Measurements from ENCODE around the gene ABLIM2.

ABLIM2 gene

DNA sequence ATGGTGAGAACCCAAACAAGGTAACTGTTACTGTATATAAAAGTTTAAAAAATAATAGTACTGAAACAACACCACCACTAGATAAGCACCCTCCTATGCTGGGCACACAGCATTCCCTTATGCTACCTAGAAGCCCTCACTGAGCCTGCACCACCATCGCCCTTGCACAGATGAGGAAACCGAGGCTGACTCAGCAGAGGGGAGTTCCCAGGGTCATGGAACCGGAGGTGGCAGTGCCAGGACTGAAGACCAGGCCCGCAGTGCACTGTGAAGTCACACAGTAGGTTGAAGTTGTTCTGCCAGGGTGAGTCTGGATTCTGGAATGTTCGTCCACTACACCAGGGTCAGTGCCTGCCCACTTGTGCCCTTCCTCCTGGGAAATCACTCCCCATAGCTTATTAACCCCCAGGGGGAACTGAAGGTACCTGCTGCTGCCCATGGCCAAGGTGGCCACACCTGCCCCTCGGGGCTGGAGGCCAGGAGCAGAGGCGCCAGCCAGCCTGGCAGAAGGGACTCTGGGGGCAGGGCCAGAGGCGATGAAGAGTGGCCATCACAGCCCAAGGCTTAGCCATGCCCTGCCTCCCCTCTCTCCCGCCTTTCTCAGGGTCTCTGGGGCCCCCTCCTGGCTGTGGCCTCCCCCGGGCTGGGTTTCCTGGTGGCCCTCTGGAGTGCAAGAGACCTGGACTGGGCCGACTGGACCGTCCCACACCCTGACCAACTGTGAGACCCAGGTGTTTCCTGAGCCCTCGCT is 15.1 kb upstream of the ABLIM2 start:
- no peak for DNase-seq

DNA sequence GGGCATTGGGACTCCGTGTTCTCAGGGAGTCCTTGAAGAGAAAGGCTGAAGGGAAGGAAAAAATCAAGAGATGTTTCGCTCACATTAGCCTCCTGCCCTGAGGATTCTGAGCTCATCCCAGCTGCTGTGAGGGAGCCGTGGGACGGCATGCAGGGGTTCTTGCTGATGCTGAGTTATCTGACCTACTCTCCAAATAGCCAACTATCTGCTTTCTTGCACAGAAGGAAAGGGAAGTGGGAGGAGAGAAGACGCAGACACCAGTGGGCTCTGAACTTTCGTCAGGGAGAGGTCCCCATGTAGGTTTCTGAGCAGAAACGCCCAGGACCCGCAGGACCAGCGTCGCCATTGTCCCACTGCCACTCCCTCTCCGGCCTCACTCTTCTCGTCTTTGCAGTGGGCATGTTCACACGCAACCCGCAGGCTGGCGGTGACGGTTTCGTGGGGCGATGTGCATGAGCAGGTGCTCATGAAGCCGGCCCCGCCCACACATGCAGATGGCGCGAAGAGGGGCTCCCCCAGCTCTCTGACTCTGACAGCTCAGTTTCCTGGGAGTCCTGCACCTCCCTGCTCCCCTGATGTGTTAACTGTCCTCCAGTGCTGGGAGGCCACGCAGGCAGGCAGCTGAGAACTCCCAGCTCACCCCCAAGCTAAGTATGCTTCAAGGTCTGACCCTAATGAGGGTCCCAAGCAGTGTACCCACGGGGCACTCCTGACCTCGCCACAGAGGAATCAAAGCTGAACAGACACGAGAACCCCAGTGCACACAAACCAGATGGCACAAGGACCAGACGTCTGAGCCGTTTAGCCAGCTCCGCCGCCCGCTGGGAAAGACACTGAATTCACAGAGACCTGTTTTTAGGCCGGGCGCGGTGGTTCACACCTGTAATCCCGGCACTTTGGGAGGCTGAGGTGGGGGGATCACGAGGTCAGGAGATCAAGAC is 13.6 kb upstream of the ABLIM2 start:
- DNase-seq = no peak

DNA sequence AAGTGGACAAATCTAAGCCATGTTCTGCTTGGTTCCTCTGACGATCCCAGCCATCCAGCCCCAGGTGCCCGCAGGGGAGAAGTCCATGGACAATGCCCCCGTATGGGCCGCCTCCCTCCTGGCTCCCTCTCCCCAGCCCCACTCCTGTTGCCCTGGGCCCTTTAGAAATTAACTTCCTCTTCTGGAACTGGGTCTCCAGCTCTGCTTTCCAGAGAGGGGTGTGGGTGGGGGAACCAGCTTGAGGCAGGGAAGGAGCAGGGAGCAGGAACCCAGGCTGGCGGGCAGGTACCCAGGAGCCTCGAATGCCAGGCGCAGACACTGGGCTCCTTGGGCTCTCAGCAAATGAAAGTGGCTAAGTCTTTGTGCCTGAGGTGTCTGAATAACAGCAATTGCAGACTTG is 12.7 kb upstream of the ABLIM2 start:
- no peak for DNase-seq

DNA sequence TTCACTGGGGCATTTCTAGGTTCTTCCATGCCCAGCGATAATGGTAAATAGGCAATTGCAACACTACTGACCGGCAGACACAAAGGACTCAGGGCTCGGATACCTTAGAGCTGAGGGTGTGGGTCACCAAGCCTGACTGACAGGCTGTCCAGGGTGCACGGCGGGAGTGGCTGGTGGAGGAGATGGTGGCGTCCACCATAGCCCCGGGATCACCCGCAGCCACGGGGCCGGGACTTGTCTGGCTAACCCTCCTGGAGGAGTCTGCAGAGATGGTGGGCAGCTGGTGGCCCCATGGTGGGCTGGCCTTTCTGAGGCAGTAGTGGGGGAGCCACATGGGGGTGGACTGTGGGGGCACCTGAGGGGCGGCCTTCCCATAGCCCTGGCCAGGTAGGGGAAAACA is 11.7 kb upstream of the ABLIM2 start:
- no peak for DNase-seq

DNA sequence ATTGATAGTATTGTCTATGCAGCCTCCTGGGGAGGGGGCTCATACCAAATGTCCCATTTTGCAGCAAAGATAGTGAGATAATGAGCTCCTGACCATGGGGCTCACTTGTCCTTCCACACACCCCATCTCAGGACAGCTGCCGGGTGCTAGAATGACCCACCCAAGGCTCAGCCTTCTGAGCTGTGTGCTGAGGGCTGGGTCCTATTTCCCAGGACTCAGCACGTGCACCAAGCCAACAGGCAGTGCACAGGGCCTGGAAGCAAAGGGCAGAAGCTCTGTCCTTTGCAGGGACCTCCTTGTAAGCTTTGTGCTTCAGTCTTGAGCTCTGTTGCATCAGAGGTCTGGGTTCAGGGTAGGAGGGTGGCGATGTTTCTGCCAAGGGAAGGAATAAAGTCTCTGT is 11.2 kb upstream of the ABLIM2 start:
- DNase-seq = no peak

DNA sequence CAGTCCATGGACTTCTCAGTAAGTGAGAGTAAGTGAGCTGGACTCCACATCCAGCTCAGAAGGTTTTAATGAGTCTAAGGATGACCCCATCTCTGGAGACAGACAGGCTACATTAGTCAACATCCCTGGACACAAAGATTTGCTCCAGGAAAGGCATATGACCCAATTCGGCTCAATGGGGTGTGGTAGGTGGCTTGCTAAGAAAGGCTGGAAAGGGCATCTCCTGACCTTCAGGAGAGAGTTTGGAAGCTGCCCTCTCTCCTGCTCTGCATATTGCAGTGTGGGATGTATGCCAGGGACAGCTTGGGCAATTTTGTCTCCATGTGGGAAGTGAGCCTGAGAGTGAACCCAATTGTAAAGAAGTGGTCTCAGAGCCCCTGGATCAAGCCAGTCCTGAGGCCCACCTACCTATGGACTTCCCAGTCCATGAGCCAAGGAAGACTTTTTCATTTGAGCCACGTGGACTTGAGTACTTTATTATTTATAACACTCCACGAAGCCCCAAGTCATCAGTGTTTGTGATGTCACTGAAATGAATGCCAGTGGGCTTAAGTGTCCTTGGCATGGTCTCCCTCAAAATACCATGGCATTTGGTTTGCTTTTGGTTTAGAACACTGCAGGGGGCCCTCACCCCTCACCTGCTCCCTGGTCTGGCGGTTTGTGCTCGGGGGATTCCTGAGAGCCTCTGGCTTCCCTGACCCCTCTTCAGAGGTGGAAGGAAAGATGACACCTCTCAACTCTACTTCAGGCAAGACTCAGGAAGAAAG is 10.4 kb upstream of the ABLIM2 start:
- DNase-seq = no peak

DNA sequence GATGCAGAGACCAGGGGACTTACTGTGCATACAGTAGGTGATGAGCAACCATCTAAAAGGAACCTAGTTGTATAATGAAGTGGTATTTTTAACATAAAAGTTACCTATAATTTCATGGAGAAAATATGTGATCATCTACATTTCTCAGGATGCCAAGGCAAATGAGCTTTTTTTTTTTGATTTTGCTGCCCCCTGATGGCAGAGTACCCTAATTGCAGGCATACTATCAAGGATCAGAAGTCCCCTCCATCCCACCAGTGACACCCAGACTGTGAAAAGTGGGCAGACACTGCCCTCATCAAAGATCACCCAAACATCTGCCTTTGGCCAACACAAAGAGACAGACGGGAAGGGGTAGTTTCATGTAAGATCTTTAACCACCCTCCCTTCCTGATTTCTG is 9.6 kb upstream of the ABLIM2 start:
- no peak for DNase-seq

DNA sequence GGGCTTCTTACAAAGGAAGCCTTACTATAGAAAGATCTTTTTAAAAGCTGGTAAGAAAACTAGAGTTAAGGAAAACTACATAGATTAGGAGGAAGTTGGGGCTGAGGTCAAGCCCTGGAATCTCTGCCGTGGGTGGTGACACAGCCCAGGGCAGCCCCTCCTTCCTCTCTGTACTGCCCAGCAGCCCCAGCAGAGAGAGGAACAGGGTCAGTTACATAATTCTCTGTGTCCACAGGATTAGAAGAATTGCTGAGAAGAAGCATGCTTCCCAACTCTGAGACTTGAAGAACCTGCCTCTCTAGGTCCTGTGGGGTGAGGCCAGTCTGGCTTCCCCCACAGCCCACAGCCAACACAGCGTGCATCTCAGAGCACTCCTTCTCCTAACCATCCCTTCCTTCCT is 9.2 kb upstream of the ABLIM2 start:
- no peak for DNase-seq

DNA sequence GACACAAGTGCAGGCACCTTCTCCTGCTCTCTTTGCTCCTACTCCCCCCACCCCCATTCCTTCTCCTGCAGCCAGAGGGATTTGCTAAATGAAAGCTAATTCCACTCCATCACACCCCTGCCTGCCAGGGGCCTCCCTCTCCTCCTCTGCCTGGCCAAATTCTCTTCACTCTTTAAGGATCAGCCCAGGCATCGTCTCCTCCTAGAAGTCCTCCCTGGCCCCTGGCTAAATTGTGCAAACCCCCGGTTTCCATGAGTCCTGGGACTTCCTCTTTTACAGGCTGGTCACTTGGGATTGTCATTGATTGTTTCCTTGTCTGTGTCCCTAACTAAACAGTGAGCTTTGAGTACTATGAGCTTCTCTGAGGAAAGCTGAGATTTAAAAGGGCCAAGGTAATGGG is 8.7 kb upstream of the ABLIM2 start:
- no peak for DNase-seq

DNA sequence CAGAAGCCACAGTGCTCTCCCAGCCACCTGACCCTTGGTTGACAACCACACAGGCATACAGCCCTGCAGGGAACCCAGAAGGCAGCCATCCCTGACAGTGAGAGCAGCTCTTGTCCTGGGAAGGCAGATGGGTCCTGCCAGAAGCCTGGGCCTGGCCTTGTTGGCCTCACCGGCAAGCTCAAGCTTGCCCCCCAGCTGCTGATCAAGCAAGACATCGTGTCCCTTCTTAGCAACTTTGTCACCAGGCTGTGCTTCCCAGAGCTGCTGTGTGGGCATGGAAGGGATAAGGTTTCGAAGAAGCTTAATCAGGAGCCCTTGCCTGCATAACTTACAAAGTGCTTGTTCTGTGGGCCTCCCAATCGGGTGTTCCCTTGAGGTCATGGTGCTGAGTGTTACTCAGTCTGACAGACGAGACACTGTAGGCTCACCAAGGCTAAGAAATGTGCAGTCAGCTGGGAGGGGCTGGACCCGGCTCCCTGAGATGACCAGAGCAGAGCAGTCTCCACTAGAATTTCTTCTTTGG is 6.8 kb upstream of the ABLIM2 start:
- DNase-seq = no peak

DNA sequence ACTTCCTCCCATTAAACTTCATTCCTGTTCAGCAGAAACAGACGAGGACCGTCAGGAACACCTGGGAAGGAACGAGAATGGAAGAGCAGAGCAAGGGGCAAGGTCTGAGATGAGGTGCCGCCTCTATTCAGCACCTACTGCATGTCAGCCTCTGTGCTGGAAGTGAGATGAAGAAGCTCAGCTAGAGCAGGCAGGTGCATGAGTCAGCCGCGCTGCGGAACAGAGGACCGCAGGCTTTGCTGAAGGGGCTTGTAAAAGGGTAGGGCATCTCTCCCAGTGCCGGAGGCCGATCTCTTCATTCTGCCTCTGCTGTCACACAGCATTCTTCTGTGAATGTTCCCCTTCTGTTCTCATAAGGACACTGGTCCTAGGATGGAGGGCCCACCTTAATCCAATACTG is 6.1 kb upstream of the ABLIM2 start:
- DNase-seq = no peak

DNA sequence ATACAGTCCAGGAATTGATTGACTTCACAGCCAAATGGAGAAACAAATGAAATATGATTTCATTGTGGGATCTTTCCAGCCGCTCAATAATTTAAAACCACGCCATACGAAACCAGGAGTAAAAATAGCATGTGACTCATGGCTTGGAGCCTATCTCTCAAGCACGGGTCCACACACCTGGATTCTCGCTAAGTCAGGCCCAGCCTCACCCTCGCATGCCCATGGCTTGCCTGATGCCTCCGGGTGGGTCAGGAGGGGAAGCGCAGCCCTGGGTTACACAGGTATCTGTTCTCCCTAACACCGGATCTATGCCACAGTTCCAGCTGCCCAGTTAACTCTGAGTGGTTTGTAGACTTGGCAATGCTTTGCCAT is 5.6 kb upstream of the ABLIM2 start:
- DNase-seq = no peak

DNA sequence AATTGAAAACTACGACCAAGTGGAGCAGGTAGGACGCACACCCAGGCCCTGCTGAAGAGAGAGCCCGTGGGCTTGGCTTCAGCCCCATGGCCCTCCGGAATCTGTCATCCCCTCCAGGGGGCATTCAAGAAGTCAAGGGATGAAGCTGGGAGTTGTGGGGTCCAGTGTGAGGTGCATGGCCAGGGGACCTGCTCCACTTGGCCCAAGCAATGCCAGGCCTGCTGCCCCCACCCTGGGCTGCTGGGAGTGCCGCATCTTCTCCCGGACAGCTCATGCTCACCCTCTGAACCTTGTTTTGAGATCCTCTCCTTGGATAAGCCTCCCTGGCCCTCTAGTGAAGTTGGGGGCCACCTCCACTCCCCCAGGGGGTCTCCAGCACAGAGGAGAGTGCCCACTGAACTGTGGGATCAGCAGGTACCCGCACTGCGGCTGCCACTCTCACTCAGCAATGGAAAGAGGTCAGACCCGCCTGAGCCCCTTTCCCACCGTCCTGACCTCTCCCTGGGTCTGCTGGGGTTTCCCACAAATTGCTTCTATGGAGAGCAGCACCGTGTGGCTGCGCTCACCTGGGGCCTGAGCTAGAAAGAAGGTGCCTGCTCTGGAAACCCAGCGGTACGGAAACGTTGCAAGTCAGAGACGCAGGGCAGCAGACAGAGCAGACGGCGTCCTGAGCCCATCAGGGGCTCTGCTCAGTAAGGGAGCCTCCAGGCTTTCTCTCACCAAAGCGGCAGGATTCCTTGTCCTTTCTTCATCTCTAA is 5.0 kb upstream of the ABLIM2 start:
- DNase-seq = no peak

DNA sequence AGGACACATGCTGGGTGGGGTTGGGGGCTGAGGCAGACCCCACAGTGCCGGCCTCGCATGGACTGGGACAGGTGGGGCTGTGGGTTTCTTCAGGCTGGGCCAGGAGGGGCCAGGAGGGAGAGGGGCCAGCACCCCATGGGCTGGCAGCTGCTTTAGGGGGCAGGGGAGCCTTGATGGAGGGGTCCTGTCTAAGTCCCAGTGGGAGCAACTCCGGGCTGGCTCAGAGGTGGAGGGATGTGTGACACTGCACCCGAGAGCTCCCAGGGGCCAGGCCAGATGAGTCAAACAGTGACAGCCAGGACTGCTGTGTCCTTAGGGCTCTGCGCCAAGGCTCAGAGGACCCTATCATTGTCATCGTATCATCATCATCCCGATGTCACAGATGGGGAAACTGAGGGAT is 4.4 kb upstream of the ABLIM2 start:
- no peak for DNase-seq

DNA sequence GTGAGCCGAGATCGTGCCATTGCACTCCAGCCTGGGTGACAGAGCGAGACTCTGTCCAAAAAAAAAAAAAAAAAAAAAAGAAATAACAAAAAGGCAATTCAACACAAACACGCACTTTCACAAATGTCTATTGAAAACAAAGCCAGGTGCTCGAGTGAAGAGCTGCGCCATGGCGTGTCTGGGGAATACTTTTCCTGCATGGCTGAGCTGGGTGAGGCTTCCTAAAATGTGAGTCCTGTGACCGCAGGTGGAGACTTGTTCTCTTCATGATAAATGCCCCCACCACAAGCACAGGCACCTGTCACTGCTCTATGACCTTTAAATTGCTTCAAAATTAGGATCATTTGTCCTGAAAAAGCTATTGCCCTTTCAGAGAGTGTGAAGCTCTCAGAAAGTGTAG is 4.0 kb upstream of the ABLIM2 start:
- DNase-seq = no peak

DNA sequence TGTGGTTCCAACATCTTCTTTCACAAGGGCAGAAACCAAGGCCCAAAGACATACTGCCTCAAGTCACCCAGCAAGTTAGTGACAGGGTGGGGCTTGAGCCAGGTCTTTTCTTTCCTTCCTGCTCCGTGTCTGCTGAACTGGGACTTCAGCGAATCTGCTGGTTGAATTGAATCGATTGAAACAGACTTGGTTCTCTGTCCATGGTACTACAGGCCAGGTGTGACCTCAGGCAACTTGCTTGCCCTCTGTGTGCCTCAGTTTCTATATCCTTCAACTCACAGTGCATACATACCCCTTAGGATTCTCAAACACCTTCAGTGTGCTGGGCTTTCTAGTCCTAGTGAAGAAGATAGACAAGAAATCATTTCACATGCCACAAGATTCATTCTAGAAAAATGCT is 2.0 kb upstream of the ABLIM2 start:
- DNase-seq = no peak

DNA sequence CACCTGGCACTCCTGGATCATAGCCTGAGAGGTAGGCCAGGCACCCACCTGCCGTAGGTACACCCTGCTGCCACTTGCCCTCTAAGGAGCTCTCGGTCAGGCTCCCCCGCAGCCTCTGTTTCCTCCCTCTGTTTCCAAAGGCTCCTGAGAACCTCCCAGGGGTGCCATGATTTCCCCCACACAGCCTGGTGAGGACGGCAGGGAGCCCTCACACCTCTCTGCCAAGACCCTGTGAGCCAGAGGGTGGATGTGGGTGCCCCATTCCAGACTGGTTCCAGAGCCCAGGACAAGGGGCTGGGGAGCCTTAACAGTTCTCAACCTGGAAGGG is 1.6 kb upstream of the ABLIM2 start:
- no peak for DNase-seq

DNA sequence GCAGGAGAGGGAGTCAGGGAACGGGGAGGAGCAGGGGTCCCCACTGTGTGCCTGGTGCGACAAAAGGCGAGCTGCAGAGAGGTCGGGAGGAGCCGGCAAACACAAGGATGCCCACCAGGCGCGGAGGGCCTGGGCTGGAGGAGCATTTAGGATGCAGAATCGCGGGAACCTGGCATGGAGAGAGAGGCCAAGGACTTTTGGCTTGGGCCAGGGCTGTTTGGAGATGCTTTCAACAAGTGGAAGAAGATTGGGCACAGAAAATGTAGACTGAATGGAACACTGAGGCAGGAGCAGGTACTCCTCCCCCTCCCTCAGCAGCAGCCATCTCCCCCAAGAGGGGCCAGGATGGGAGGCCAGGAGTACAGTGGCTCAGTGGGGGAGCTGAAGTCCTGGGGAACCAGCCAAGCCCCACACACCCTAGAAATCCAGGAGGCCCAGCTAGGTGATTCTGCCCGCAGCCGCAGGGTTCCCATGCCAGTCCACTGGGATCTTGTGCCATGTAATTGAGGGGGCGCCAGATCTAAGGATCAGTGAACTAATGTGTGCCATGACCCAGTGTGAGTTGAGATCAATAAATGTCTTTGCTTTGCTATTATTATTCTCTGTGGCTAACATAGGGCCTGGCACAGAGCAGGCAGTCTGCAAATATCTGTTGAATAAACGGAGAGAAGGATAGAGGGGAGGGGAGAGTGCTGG is 1.1 kb upstream of the ABLIM2 start:
- DNase-seq = no peak

DNA sequence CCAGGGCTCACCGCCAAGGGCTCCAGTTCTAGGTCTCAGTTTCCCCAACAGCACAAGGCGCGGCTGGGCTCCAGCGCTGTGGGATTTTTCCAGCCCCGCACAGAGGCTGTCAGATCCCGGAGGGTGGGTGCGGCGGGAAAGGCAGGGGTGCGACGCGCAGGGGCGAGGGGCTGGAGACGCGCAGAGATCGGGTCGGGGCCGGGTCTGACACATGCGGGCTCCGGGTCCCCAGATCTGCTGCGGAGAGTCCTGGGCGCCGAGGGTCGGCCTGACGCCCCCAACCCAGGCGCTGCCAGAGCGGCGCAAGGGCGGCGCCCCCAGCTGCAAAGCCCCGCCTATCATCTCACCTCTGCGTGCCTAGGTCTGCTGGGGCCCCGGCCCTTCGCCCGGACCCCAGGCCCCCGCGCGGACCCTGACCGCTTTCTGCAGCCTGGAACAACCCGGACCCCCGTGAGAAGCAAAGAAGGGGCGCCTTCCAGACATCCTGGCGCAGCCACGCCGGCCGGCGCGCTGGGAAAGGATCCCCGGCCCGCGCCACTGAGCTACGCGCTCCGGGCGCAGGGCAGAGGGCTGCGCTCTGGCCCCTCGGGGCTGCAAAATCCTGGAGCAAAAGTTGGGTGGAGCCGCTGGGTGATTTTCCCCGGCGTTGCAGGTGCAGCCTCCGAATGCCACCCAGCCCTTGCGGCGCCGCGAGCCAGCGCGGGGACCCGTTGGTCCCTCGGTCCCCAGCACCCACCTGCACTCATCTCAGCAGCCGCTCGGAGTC is 486 bp downstream of the ABLIM2 start:
- no peak for DNase-seq

DNA sequence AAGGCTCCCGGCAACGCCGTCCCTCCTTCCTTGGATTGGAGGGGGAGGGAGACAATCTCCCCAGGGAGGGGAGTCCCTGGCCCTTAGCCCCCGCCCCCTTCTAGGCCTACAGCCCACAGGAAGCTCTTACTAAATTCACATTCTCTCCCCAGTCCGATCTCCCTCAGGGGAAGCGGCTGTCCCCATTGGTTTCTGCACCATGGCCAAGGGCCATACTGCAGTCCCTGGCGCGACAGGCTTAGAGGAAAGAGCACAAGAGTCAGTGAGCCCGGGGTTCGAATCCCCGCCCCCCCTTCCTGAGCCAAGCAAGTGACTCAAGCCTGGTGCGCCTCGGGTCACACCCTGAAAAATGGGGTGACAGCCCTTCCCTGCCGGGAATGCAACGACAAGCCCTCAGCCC is 1.1 kb downstream of the ABLIM2 start:
- no peak for DNase-seq

DNA sequence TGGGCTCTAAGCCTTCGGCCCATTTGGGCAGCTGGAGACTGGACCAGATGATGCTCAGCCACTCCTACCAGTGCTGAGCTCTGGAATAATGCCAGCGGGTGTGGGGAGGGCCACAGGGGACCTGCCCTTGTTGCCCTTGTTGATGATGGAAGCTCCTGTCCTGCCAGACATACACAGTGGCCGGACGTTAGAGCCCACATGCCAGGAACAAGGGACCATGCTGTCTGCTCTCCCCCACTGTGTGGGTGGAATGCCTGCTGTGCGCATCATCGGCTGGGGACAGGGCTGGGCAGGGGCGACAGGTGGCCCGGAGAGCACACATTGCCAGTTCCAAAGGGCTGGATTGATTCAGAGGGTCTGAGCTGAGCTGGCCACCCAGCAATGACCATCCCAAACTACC is 2.0 kb downstream of the ABLIM2 start:
- no peak for DNase-seq

All from SHP77 treated with DMSO at 0.1 percent for 48 hours (cell line).